Uterus (tissue), 4 donors: Measurements from ENCODE around the gene MOGAT2. TPM values are rescaled to one million over a fixed set of nuclear protein-coding genes. Genes with fewer than 3 reads are reported as not detected.

Experiments used
- DNase-seq, 2 donors: peaks; one replicate each; pipeline ENCODE4 v3.0.0-alpha.2; 2019 to 2020
- H3K27ac ChIP-seq, 2 donors: fragments of 200-600 bp; sonication (generic); 1 replicate in 1 of 2; 2 replicates in 1 of 2; pipeline ENCODE4 v1.5.1; 2016 to 2018
- H3K27me3 ChIP-seq, 2 donors: fragments of 200-600 bp; sonication (generic); one replicate each; pipeline ENCODE4 v1.5.1; 2018 to 2019; ENCODE audit warnings: control low read depth in 1 of 2
- H3K36me3 ChIP-seq, 2 donors: fragments of 200-600 bp; sonication (generic); one replicate each; pipeline ENCODE4 v1.5.1; 2019; ENCODE audit warnings: control low read depth in 1 of 2
- H3K4me1 ChIP-seq, 2 donors: fragments of 200-600 bp; sonication (generic); one replicate each; pipeline ENCODE4 v1.5.1; 2018 to 2019; ENCODE audit warnings: control low read depth in 1 of 2
- H3K4me3 ChIP-seq, 2 donors: fragments of 200-600 bp; sonication (generic); 1 replicate in 1 of 2; 2 replicates in 1 of 2; pipeline ENCODE4 v1.5.1; 2018 to 2019; ENCODE audit warnings: mild to moderate bottlenecking in 1 of 2
- H3K9me3 ChIP-seq, 2 donors: fragments of 200-600 bp; sonication (generic); one replicate each; pipeline ENCODE4 v1.5.1; 2019; ENCODE audit warnings: control low read depth in 1 of 2
- POLR2A ChIP-seq, 2 donors: fragments of 450-650 bp; IDR thresholded peaks; one replicate each; pipeline ENCODE4 v1.6.1; 2016; ENCODE audit warnings: antibody characterized with exemption in 2 of 2, mild to moderate bottlenecking in 1 of 2, moderate library complexity in 1 of 2
- intact Hi-C: fragments of 100-400 bp; cut with DNase I; formaldehyde crosslinking; loops from one replicate; pipeline ENCODE4 v1.15.1; 2023; ENCODE audit warnings: low total_unique reads
- total RNA-seq, 4 donors: library from RNA; depleted of rRNA in 3 of 4; stranded (reverse); fragments of >200 nt in 3 of 4; gene quantifications; one replicate each; pipeline versions ENCODE4 v1.1.0 to v1.2.4, GENCODE V29; 2014 to 2023
- TF ChIP-seq, protein P1 (sequence below), 4 experiments: fragments of 200-600 bp in 2 of 4; fragments of 450-650 bp in 2 of 4; sonication (generic) in 2 of 4; IDR thresholded peaks; one replicate each; pipeline ENCODE4 v1.5.1; 2016 to 2019; ENCODE audit warnings: antibody characterized with exemption in 4 of 4, mild to moderate bottlenecking in 2 of 4, moderate library complexity in 1 of 4
- donor health status: DM: yes; HTN: yes; CAD: no.

Gene MOGAT2
- total RNA-seq, 4 donors from 2014 or later, result 0.29 to 0.62 TPM; not detected in 2

DNA sequence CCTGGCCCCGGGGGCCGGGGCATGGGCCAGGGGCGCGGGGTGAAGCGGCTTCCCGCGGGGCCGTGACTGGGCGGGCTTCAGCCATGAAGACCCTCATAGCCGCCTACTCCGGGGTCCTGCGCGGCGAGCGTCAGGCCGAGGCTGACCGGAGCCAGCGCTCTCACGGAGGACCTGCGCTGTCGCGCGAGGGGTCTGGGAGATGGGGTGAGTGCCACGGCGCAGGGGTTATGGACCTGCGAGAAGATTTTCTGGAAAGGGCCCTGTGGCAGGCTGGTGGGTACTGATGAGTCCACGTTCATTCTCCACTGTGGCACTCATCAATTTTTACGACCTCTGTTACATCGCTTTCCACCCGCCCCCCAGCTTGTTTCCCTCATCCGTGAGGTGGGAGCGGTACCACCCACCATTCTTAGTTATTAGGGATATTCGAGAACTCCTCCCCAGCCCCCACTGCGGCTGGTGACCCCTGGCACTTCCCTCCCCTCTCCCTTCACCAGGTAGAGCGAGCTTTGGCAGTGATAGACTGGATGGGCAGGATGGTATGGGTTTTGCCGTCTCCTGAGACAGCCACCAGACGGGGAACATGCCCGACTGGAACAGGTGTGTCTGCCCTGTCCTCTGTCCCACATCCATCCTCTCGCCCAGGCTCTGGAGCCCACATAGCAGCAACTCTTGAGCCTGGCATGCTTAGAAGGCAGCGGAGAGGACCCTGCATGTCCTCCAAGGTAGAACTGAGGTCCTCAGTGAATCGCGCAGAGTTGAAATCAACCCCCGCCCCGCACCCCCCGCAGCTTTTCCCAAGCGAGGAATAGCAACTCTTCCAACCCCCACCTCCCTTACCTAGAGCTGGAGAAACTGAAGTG is 51.5 kb downstream of the MOGAT2 start:
- H3K4me3 ChIP-seq, result peak overlapping the region in 1 of 2 donors; percentile 38
- TF ChIP-seq, protein P1, sequence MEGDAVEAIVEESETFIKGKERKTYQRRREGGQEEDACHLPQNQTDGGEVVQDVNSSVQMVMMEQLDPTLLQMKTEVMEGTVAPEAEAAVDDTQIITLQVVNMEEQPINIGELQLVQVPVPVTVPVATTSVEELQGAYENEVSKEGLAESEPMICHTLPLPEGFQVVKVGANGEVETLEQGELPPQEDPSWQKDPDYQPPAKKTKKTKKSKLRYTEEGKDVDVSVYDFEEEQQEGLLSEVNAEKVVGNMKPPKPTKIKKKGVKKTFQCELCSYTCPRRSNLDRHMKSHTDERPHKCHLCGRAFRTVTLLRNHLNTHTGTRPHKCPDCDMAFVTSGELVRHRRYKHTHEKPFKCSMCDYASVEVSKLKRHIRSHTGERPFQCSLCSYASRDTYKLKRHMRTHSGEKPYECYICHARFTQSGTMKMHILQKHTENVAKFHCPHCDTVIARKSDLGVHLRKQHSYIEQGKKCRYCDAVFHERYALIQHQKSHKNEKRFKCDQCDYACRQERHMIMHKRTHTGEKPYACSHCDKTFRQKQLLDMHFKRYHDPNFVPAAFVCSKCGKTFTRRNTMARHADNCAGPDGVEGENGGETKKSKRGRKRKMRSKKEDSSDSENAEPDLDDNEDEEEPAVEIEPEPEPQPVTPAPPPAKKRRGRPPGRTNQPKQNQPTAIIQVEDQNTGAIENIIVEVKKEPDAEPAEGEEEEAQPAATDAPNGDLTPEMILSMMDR (IDR thresholded peaks at IDR 0.05), result no peak
- no peak for TF ChIP-seq POLR2A (IDR thresholded peaks at IDR 0.05)
- no peaks in the 10 kb centered on the region for H3K27me3 ChIP-seq
- no peaks in the 10 kb centered on the region for H3K36me3 ChIP-seq
- no peaks in the 10 kb centered on the region for H3K9me3 ChIP-seq
- DNase-seq, result no peak
- H3K27ac ChIP-seq, result peak overlapping the region in 1 of 2 donors; percentile 33
- intact Hi-C loops, result no loop called here
- H3K4me1 ChIP-seq, result peaks cover 0 to 14% of the 10 kb centered on the region in 2 donors

DNA sequence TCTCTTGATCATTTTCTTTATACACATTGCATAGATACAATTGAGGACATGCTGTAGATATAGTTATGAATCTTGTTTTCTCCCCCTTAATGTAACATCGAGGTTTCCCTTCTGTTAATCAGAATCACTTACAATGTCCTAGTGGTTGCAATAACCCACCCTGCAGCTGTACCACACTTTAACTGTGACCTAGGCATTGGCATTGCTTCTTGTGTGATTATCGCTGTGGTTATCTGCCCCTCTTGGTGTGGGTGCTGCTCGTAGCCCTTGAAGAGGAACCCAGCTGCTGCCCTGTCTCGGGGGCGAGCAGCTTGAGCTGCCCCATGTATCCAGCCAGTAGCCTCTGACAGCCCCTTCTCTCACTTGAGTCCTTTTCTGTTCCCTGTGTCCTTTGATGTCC is 52.5 kb downstream of the MOGAT2 start:
- Histone ChIP-seq H3K27me3 (no peaks in the 10 kb centered on the region), H3K27ac (no peak overlapping the region), H3K9me3 (no peaks in the 10 kb centered on the region), H3K4me1 (peaks cover 0 to 14% of the 10 kb centered on the region in 2 donors), H3K36me3 (no peaks in the 10 kb centered on the region), H3K4me3 (no peak overlapping the region)
- DNase-seq, result no peak
- TF ChIP-seq, protein P1 (IDR thresholded peaks at IDR 0.05), result no peak
- no peak for TF ChIP-seq POLR2A (IDR thresholded peaks at IDR 0.05)
- intact Hi-C loops, result no loop called here

DNA sequence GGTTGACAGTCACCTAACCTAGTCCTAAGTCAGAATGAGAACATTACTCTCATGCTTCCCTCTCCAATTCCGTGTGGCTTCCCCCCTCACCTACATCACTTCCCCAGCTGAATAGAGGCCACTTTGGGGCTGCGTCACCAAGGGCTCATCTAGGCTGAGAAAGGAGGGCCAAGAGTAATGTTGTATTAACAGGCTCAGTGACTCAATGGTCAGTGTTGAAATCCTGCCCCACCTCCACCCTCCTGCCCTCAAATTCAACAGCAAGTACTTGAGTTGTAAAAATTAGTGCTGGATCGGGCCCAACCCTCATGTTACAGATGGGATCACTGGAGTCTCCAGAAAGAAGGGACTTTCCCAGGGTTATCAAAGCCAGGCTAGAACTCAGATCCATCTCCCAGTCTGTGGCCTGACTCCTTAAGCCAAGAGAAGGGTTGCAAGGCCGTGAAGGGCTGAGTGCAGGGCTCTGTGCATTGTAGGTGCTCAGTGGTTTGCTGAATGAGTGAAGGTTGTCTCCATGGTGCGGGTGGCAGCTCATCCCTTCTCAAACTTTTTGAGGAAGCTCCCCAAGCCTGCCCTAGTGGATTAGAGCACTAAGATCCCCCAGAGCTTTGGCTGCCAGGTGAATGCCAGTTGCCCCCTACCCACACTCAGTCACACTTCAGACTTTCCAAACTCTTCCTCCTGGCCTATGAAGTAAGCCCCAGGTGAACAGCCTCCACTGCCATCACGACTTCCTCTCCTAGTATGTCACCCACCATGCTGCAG is 54.2 kb downstream of the MOGAT2 start:
- intact Hi-C loops, result no loop called here
- no peak for DNase-seq
- Histone ChIP-seq H3K4me3 (no peak overlapping the region), H3K27me3 (no peaks in the 10 kb centered on the region), H3K27ac (no peak overlapping the region), H3K4me1 (peaks cover 0 to 14% of the 10 kb centered on the region in 2 donors), H3K36me3 (no peaks in the 10 kb centered on the region), H3K9me3 (no peaks in the 10 kb centered on the region)
- TF ChIP-seq POLR2A (IDR thresholded peaks at IDR 0.05), result no peak
- TF ChIP-seq, protein P1 (IDR thresholded peaks at IDR 0.05), result no peak

DNA sequence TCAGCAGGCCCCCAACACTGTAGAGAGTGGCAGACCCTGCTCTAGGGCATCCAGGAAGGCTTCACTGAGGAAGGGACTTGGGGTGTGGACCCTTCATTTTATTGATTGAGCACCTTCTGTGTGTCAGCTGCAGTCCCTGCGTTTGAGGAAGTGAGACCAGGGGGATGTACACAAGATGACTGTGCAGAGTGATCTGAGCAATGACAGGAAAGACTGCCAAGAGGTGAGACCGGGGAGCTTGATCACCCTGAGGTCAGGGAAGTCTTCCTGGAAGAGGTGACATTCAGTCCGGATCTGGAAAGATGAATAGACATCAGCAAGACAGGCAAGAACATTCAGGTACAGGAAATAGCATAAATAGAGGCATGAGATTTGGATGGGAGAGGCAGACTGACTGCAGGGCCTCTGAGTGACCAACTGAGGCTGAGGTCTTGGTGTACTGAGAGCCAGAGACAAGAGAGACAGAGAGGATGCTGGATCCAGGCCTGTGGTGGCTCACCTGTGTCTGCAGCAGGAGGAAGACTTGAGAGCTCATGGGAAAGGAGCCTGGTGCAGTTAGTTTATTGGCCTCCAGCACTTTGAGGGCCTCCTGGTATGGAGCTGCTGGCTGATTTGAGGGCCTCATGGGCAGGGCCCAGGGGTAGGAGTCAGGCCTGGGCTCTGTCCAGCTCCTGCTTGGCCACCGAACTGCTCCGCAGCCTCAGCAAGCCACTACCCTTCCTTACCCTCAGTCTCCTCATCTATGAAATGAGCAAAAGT is 56.1 kb downstream of the MOGAT2 start:
- no peaks in the 10 kb centered on the region for H3K9me3 ChIP-seq
- no peak overlapping the region for H3K4me3 ChIP-seq
- H3K4me1 ChIP-seq, result peaks cover 0 to 2% of the 10 kb centered on the region in 2 donors
- no peak for DNase-seq
- H3K36me3 ChIP-seq, result no peaks in the 10 kb centered on the region
- H3K27me3 ChIP-seq, result no peaks in the 10 kb centered on the region
- H3K27ac ChIP-seq, result no peak overlapping the region
- no peak for TF ChIP-seq POLR2A (IDR thresholded peaks at IDR 0.05)
- TF ChIP-seq, protein P1 (IDR thresholded peaks at IDR 0.05), result no peak
- intact Hi-C loops, result no loop called here
